Measurements from ENCODE around the gene FAM98C.

Gene FAM98C

DNA sequence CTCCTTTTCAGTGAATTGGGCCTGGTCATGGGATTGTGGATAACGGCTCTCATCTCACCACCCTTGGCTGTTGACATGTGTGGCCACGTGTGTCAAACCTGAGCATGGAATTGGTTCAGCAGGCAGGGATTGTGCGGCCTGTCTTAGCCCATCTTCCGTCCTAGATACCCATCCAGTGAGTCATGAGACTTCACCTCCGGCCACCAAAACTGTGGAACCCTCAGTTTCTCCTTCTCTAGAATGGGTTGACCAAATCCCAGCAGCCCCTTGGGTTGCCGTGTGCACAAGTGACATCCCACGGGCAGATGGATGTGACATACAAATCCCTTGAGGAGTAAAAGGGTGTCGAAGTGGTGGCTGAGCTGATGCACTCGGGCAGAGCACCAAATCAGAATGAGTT is 21.8 kb upstream of the FAM98C start:
- H3K4me3 ChIP-seq (ENCODE audit: low read depth, low read length), result no peak overlapping the region
- TF ChIP-seq, protein P1, sequence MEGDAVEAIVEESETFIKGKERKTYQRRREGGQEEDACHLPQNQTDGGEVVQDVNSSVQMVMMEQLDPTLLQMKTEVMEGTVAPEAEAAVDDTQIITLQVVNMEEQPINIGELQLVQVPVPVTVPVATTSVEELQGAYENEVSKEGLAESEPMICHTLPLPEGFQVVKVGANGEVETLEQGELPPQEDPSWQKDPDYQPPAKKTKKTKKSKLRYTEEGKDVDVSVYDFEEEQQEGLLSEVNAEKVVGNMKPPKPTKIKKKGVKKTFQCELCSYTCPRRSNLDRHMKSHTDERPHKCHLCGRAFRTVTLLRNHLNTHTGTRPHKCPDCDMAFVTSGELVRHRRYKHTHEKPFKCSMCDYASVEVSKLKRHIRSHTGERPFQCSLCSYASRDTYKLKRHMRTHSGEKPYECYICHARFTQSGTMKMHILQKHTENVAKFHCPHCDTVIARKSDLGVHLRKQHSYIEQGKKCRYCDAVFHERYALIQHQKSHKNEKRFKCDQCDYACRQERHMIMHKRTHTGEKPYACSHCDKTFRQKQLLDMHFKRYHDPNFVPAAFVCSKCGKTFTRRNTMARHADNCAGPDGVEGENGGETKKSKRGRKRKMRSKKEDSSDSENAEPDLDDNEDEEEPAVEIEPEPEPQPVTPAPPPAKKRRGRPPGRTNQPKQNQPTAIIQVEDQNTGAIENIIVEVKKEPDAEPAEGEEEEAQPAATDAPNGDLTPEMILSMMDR (IDR thresholded peaks at IDR 0.05; ENCODE audit: low read depth, low read length), result no peak

DNA sequence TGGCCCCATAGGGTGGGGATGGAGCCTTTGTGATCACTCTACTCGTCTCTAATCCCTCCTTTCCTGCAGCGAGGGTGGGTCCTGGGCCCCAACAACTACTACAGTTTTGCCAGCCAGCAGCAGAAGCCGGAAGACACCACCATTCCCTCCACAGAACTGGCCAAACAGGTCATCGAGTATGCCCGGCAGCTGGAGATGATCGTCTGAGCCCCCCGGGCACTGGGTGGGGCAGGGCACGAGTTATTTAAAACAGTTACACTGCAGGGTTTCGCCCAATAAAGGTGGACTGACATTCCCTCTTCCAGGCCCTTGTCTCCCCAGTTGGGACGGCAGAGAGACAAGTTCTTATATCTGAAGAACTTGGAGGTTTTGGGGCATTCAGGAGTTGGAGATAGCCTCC is 19.7 kb upstream of the FAM98C start:
- TF ChIP-seq, protein P1 (IDR thresholded peaks at IDR 0.05; ENCODE audit: low read depth, low read length), result no peak

DNA sequence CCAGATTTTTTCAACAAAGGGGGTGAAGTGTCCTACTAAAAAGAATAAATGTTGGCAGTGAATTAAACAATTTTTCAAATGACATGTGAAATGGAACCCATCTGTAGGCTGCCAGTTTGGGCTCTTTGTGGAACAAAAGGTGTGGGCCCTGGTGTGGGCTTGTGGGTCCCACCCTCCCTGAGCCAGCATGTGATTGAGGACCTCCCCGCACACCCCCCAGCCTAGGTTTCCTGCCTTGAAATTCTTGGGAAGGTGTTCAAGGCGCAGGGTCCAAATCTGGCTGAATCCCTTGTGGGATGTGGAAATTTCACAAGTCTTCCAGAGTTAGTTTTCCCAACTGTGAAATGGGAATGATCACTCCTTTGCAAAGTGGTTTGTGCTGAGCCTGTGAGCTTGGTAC is 19.1 kb upstream of the FAM98C start:
- H3K4me3 ChIP-seq (ENCODE audit: low read depth, low read length), result no peak overlapping the region
- TF ChIP-seq, protein P1 (IDR thresholded peaks at IDR 0.05; ENCODE audit: low read depth, low read length), result no peak

More for the DNA sequence above, 19.7 kb upstream of the FAM98C start:
- H3K4me3 ChIP-seq (ENCODE audit: low read depth, low read length), result no peak overlapping the region

DNA sequence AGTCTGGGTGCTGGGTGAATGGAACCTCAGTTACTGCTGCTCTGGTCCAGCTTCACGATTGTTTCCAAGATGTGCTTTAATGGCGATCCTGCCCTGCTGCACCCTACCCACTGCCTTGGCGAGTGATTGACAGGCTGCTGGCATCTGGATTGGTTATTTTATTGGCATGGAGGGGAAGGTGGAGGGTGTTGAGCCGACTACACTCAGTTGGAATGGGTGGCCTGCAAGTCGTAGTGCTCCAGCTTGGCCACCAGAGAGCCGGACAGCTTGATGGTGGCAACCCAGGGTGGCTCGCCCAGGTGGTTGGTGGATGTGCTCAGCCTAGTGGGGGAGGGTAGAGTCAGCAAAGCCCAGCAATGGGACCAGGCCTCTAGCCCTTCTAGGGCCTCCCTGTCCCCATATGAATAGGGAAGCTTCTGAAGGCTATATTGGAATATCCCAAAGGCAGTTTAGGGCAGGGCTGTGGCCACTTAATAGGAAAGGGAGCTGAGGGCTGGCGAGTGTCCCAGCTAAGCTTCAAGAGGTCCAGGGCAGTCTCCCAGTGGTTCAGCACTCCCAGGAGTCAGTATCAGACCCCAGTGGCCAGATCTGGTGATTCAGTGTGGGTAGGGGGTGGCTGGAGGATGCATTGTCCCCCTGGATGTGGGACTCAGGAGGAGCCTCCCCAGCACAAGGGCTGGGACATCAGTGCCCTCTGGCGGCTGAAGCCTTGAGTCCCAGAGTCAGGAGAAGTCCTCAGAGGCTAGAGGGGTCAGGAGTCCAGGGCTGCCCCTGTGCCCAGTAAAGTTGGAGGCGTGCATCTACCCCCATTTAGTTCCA is 18.5 kb upstream of the FAM98C start:
- H3K4me3 ChIP-seq (ENCODE audit: low read depth, low read length), result no peak overlapping the region
- TF ChIP-seq, protein P1 (IDR thresholded peaks at IDR 0.05; ENCODE audit: low read depth, low read length), result peak; percentile 31; the same call in 1 of the 2 replicates

DNA sequence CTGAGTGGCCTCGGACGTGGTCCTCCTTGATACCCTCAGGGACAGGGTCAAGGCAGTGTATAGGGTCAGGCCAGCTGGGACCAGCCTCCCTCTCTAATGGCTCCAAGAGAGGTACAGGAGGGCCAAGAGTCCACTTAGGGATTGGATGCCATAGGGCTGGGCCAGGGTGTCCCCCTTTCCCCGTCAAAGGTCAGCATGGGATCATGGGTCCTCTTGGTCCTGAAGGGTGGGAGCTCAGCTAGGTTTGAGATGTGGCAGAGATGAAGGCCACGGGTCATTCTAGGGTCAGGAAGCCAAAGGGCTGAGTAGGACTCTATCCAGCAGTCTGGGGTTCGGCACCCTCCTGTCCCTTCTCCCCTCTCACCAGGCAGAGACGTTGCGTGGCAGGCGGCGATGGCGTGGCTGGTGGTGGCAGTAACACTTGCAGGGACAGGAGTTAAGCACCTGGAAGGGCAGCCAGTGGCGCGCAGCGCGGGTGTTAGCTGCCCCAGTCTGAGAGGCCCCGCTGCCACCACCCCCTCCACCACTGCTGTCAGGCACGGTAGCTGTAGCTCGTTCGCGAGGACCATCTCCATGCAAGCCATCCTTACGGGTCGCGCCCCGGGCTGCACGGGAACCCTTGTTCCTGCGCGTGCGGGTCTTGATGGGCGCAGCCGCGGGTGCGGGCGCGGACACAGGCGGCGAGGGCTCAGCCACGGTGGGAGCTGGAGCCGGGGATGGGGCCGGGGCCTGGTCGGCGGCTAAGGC is 17.7 kb upstream of the FAM98C start:
- TF ChIP-seq, protein P1 (IDR thresholded peaks at IDR 0.05; ENCODE audit: low read depth, low read length), result no peak
- H3K4me3 ChIP-seq (ENCODE audit: low read depth, low read length), result no peak overlapping the region

DNA sequence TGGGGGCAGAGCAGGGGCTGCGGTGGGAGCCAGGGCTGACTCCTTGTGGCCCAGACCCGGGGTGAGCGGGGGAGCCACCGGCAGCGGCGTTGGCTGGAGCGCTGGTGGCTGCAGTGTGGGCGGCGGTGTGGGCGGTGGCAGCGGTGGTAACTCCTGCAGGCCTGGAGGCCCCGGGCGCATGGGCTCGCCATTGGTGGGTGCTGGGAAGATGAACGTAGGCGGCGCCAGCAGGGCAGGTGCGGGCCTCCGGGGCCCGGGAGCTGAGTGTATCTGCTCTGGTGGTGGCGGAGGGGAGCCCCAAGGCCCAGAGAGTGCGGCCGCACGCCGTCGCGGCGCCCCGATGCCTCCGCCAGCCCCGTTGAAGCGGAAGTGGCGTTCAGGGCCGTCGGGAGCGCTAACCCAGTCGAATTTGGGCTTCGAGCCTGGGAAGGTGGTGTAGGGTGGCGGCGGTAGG is 17.1 kb upstream of the FAM98C start:
- H3K4me3 ChIP-seq (ENCODE audit: low read depth, low read length), result no peak overlapping the region
- TF ChIP-seq, protein P1 (IDR thresholded peaks at IDR 0.05; ENCODE audit: low read depth, low read length), result no peak
